HL-60 (cell line): ENCODE data around the gene GRM8.

Source experiments
- CTCF ChIP-seq: IDR thresholded peaks from one replicate; pipeline ENCODE4 v1.5.1; 2011; ENCODE audit warnings: low read length, control low read depth, inconsistent platforms; ENCODE audit not compliant: insufficient read depth
- POLR2AphosphoS5 ChIP-seq: IDR thresholded peaks from 2 replicates; pipeline ENCODE4 v1.6.1; 2012; ENCODE audit warnings: low read depth
- REST ChIP-seq: IDR thresholded peaks from 2 replicates; pipeline ENCODE4 v1.6.1; 2012; ENCODE audit warnings: low read depth; ENCODE audit not compliant: insufficient replicate concordance

GRCh38 chr7:126881315-126881714, 371.4 kb downstream of the GRM8 start:
- no peak for TF ChIP-seq CTCF
- TF ChIP-seq POLR2AphosphoS5 = no peak
- no peak for TF ChIP-seq REST
